GM19035 (cell line): Measurements from ENCODE around the gene MUC4.
"Not testable (repeated sequence)": the region's sequence is repeated elsewhere in the genome, so short reads cannot be mapped to it uniquely, and the experiment has no call there.

Experiments
- ATAC-seq: cut with Tn5 transposase; IDR thresholded peaks from one replicate; pipeline ENCODE4 v1.9.1; 2021; ENCODE audit not compliant: unreplicated experiment

Gene MUC4

DNA sequence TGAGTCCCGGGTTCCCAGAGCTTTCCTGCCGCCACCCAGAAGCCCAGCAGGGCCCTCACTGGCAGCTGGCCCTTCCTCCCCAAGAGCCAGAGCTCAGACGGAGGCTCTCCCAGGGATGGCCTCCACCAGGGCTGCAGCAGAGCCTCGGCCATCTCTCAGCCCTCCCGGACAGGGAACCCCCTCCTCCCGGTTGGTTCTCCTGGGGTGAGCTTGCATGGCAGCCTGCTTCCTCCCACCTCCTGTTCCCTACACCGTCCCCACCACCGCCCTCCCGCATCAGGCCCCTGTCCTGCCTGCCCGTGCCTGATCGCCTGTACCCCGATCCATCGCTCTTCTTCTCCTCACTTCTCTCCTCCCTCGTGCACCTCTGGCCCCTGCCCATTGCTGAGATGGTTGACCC is 24.1 kb upstream of the MUC4 start:
- no peak for ATAC-seq

- no peak for ATAC-seq
Measured at GRCh38 chr3:195834675-195835583, 23.2 kb upstream of the MUC4 start.

- ATAC-seq = no peak
Measured at GRCh38 chr3:195829897-195830254, 18.1 kb upstream of the MUC4 start.

DNA sequence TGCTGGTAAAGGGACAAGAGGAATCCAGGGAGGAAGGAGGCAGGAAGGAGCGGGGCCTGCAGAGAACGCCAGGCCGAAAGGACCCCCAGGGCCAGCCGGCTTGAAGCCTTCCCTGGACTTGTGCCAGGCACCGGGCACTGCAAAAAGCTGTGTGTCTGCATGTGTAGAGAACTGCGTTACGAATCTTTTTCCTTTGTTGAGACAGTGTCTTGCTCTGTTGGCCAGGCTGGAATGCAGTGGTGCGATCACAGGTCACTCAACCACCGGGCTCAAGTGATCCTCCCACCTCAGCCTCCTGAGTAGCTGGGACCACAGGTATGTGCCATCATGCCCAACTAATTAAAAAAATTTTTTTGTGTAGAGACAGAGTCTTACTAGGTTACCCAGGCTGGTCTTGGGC is 17.0 kb upstream of the MUC4 start:
- ATAC-seq = no peak

- no peak for ATAC-seq
Measured at GRCh38 chr3:195825857-195826804, 14.4 kb upstream of the MUC4 start.

- ATAC-seq = no peak
Measured at GRCh38 chr3:195825191-195825588, 13.5 kb upstream of the MUC4 start.

GRCh38 chr3:195824425-195825190 is 12.9 kb upstream of the MUC4 start:
- not testable (repeated sequence) for ATAC-seq

GRCh38 chr3:195823999-195824398 is 12.3 kb upstream of the MUC4 start:
- no peak for ATAC-seq

DNA sequence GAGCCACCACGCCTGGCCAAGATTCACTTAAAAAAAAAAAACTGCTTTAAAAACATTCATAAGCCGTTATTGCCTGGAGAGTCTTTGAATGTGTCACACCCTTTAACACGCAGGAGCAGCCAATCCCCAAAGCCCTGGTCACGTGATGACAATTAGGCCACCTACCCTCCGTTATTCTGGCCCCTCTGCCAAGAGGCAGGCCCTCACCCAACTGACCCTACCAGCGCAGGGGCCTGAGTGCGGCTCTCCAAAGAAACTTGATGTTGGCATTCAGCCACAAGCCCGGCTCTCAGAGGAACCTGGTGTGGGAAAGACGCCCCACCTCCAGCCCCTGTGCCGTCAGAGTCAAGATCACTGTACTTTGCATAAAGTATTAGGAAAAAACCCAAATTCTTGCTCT is 11.6 kb upstream of the MUC4 start:
- no peak for ATAC-seq

- no peak for ATAC-seq
Measured at GRCh38 chr3:195822131-195822696, 10.5 kb upstream of the MUC4 start.

- ATAC-seq = no peak
Measured at GRCh38 chr3:195821403-195822130, 9.8 kb upstream of the MUC4 start.

DNA sequence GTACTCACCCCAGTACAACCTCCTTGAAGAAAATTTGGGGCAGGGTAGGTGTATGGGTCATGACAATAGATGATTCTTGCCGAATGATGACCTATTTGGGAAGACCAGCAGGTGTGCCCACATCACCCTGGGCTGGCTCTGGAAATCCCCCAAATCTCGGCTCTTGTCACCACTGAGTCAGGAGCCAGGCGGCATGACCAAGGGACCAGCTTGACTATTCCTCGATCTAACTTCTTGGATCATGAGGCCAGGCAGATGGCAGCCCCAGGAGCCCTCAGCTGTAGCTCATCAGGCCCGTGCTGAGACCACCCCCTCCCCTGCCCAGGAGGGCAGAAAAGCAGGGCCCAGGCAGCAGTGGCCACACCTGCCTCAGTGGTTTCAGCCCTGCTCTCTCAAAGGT is 9.2 kb upstream of the MUC4 start:
- ATAC-seq = no peak

GRCh38 chr3:195820186-195820585 is 8.5 kb upstream of the MUC4 start:
- no peak for ATAC-seq

GRCh38 chr3:195818301-195818700 is 6.6 kb upstream of the MUC4 start:
- ATAC-seq = no peak

DNA sequence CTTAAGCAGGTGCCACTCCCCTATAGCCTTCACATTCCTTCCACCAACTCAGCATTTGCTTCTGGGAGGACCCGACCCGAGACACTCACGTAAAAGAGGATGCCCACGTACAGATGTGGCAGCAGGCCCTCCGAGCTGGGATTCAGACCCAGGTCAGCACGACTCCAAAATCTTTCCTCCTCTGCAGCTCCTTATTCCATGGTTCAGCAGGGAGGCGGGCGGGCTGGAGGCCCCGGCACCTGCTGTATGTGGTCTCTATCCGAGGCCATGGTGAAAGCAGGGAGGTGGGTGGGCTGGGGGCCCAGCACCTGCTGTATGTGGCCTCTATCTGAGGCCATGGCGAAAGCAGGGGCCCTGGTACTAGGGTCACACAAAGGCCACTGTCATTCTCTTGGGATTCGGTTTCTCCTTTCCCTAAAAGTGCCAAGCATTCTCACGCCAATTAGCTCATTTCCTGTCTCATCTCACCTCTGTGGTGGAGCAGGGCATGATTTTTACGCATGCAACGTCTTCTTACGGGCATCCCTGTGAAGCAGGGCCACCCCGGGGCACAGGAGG is 5.9 kb upstream of the MUC4 start:
- ATAC-seq = no peak

GRCh38 chr3:195816276-195816913 is 4.7 kb upstream of the MUC4 start:
- not testable (repeated sequence) for ATAC-seq

- ATAC-seq = no peak
Measured at GRCh38 chr3:195815169-195815771, 3.5 kb upstream of the MUC4 start.

GRCh38 chr3:195813916-195814640 is 2.3 kb upstream of the MUC4 start:
- ATAC-seq = no peak
